ENCODE data around the gene CRISPLD2. TPM values are rescaled to one million over a fixed set of nuclear protein-coding genes. Genes with fewer than 3 reads are reported as not detected.

CRISPLD2 gene
- total RNA-seq, 2 experiments from 2014 or later: 0.47 to 0.99 TPM

DNA sequence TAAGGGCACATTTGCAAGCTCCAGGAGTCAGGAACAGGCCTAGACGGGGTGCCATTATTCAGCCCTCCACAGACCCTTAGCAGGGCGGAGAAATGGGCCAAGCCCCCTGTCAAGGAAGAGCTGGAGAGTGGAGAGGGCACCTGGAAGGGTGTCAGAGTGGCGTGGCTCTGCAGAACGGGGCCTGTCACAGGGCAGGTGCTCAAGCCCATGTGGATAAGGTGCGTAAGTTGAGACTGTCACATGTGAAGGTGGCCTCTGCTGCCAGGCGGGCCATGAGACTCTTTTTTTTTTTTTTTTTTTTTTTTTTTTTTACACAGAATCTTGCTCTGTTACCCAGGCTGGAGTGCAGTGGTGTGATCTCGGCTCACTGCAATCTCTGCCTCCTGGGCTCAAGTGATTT, 12.0 kb upstream of the CRISPLD2 start:
- TF ChIP-seq, protein P1, sequence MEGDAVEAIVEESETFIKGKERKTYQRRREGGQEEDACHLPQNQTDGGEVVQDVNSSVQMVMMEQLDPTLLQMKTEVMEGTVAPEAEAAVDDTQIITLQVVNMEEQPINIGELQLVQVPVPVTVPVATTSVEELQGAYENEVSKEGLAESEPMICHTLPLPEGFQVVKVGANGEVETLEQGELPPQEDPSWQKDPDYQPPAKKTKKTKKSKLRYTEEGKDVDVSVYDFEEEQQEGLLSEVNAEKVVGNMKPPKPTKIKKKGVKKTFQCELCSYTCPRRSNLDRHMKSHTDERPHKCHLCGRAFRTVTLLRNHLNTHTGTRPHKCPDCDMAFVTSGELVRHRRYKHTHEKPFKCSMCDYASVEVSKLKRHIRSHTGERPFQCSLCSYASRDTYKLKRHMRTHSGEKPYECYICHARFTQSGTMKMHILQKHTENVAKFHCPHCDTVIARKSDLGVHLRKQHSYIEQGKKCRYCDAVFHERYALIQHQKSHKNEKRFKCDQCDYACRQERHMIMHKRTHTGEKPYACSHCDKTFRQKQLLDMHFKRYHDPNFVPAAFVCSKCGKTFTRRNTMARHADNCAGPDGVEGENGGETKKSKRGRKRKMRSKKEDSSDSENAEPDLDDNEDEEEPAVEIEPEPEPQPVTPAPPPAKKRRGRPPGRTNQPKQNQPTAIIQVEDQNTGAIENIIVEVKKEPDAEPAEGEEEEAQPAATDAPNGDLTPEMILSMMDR (conservative IDR thresholded peaks at IDR 0.05; ENCODE audit: low read length): no peak
- TF ChIP-seq EZH2phosphoT487 (IDR thresholded peaks at IDR 0.05; ENCODE audit: borderline replicate concordance, low read depth, low read length): no peak
- Histone ChIP-seq H3K4me3 (ENCODE audit: low read depth, low read length, poor library complexity, severe bottlenecking) (no peak overlapping the region), H4K20me1 (ENCODE audit: insufficient read depth, low read length) (no peaks in the 10 kb centered on the region), H3K27ac (ENCODE audit: low read depth, low read length, poor library complexity, severe bottlenecking) (no peak overlapping the region), H3K4me1 (ENCODE audit: insufficient read depth, low read length, poor library complexity, severe bottlenecking) (no peaks in the 10 kb centered on the region), H3K9me3 (ENCODE audit: low read length) (no peaks in the 10 kb centered on the region), H3K79me2 (ENCODE audit: insufficient read depth, low read depth, low read length) (no peaks in the 10 kb centered on the region), H3K4me2 (ENCODE audit: low read length) (no peak overlapping the region), H3K9me2 (ENCODE audit: insufficient read depth, low read length) (no peaks in the 10 kb centered on the region), H2AFZ (ENCODE audit: low read length) (no peak overlapping the region), H3K36me3 (ENCODE audit: insufficient read depth, low read length) (no peaks in the 10 kb centered on the region)
- no TSS peak for BruUV-seq (replicated peaks)
- ChIA-PET POLR2A (no interaction called here), CTCF (ENCODE audit: unreplicated experiment) (no interaction called here)
- intact Hi-C loops (cut with micrococcal nuclease; ENCODE audit: unreplicated experiment): no loop called here
- no peak for DNase-seq (ENCODE audit: low spot score)

DNA sequence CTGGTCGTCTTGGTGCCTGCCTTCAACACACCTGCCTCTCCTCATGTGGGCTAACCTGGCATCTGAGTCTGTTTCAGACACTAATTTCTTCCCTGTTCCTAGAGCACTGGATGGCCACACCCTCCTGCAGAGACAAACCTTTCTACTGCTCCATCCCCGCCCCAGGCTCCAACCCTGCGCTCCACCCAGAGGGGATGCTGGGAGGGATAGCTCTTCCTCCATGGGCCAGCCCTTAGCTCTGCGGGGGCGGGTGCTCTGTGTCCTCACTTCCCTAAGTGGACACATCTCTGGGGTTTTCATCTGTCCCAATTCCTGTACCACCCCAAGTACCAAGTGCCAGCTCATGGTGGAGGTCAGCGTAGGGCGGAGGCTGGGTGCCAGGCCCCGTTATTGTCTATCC, 11.0 kb upstream of the CRISPLD2 start:
- CTCF ChIA-PET (ENCODE audit: unreplicated experiment): no interaction called here

DNA sequence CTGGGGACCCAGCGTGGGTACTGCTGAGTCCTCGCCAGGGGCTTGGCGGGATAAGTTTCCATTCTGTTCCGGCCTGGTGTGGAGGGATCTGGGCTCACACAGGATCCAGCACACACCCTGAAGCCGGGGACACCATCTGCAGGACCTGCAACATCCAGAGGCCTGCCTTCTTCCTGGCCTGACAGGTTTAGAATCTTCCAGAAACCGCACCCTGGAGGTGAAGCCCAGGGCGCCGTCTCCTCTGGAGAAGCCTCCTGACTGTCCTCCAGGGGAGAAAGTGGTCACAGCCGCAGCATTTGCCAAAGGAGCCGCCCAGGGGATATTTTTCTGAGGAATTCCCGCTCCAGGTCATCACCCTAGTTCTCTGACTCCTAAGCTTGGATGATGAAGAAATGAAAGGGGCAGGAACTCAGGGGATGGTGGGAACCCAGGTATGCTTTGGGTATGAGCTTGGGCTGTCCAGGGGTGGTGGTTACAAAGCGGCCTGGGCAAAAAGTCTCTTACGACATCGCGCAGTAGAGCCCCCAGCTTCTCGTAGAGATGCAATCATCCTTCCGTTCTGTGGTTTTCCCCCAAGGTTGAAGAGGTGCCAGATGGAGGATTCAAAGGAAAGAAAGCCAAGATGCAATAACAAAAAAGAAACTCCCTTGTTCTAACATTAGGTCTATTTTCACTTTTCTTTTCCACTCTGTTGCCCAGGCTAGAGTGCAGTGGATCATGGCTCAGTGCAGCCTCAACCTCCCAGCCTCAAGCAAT, 9.1 kb upstream of the CRISPLD2 start:
- CTCF ChIA-PET (ENCODE audit: unreplicated experiment): no interaction called here
- no peaks in the 10 kb centered on the region for H3K79me2 ChIP-seq (ENCODE audit: insufficient read depth, low read depth, low read length)
- no peaks in the 10 kb centered on the region for H3K9me2 ChIP-seq (ENCODE audit: insufficient read depth, low read length)
- no peaks in the 10 kb centered on the region for H3K36me3 ChIP-seq (ENCODE audit: insufficient read depth, low read length)
- BruUV-seq (replicated peaks): no TSS peak
- TF ChIP-seq EZH2phosphoT487 (IDR thresholded peaks at IDR 0.05; ENCODE audit: borderline replicate concordance, low read depth, low read length): no peak
- TF ChIP-seq, protein P1 (conservative IDR thresholded peaks at IDR 0.05; ENCODE audit: low read length): no peak
- H3K4me2 ChIP-seq (ENCODE audit: low read length): no peak overlapping the region
- H4K20me1 ChIP-seq (ENCODE audit: insufficient read depth, low read length): no peaks in the 10 kb centered on the region
- H3K4me1 ChIP-seq (ENCODE audit: insufficient read depth, low read length, poor library complexity, severe bottlenecking): no peaks in the 10 kb centered on the region
- POLR2A ChIA-PET: no interaction called here
- no peaks in the 10 kb centered on the region for H3K9me3 ChIP-seq (ENCODE audit: low read length)
- intact Hi-C loops (cut with micrococcal nuclease; ENCODE audit: unreplicated experiment): no loop called here
- H3K27ac ChIP-seq (ENCODE audit: low read depth, low read length, poor library complexity, severe bottlenecking): no peak overlapping the region
- H3K4me3 ChIP-seq (ENCODE audit: low read depth, low read length, poor library complexity, severe bottlenecking): no peak overlapping the region
- DNase-seq (ENCODE audit: low spot score): no peak
- H2AFZ ChIP-seq (ENCODE audit: low read length): no peak overlapping the region

More for the DNA sequence above, 11.0 kb upstream of the CRISPLD2 start:
- no peaks in the 10 kb centered on the region for H4K20me1 ChIP-seq (ENCODE audit: insufficient read depth, low read length)
- no peak overlapping the region for H3K4me2 ChIP-seq (ENCODE audit: low read length)
- intact Hi-C loops (cut with micrococcal nuclease; ENCODE audit: unreplicated experiment): no loop called here
- no peak overlapping the region for H2AFZ ChIP-seq (ENCODE audit: low read length)
- H3K9me3 ChIP-seq (ENCODE audit: low read length): no peaks in the 10 kb centered on the region
- no peaks in the 10 kb centered on the region for H3K36me3 ChIP-seq (ENCODE audit: insufficient read depth, low read length)
- no peak overlapping the region for H3K4me3 ChIP-seq (ENCODE audit: low read depth, low read length, poor library complexity, severe bottlenecking)
- no peaks in the 10 kb centered on the region for H3K79me2 ChIP-seq (ENCODE audit: insufficient read depth, low read depth, low read length)
- no peak for TF ChIP-seq EZH2phosphoT487 (IDR thresholded peaks at IDR 0.05; ENCODE audit: borderline replicate concordance, low read depth, low read length)
- TF ChIP-seq, protein P1 (conservative IDR thresholded peaks at IDR 0.05; ENCODE audit: low read length): no peak
- H3K4me1 ChIP-seq (ENCODE audit: insufficient read depth, low read length, poor library complexity, severe bottlenecking): no peaks in the 10 kb centered on the region
- no peak for DNase-seq (ENCODE audit: low spot score)
- no peaks in the 10 kb centered on the region for H3K9me2 ChIP-seq (ENCODE audit: insufficient read depth, low read length)
- no peak overlapping the region for H3K27ac ChIP-seq (ENCODE audit: low read depth, low read length, poor library complexity, severe bottlenecking)
- no TSS peak for BruUV-seq (replicated peaks)
- POLR2A ChIA-PET: interaction anchor here (0.5 to 0.6 kb wide), 2 partner anchors 64 to 163 kb away, joined by 4 to 6 read pairs; no protein-coding TSS in a partner anchor

Measured in OCI-LY7 (cell line).